Uterus (tissue), 2 donors: ENCODE data around the gene KCNE1.

Experiments
- POLR2A ChIP-seq, 2 donors: fragments of 450-650 bp; IDR thresholded peaks; one replicate each; pipeline ENCODE4 v1.6.1; 2016; ENCODE audit warnings: antibody characterized with exemption in 2 of 2, mild to moderate bottlenecking in 1 of 2, moderate library complexity in 1 of 2
- TF ChIP-seq, protein P1 (sequence below), 4 experiments: fragments of 200-600 bp in 2 of 4; fragments of 450-650 bp in 2 of 4; sonication (generic) in 2 of 4; IDR thresholded peaks; one replicate each; pipeline ENCODE4 v1.5.1; 2016 to 2019; ENCODE audit warnings: antibody characterized with exemption in 4 of 4, mild to moderate bottlenecking in 2 of 4, moderate library complexity in 1 of 4

DNA sequence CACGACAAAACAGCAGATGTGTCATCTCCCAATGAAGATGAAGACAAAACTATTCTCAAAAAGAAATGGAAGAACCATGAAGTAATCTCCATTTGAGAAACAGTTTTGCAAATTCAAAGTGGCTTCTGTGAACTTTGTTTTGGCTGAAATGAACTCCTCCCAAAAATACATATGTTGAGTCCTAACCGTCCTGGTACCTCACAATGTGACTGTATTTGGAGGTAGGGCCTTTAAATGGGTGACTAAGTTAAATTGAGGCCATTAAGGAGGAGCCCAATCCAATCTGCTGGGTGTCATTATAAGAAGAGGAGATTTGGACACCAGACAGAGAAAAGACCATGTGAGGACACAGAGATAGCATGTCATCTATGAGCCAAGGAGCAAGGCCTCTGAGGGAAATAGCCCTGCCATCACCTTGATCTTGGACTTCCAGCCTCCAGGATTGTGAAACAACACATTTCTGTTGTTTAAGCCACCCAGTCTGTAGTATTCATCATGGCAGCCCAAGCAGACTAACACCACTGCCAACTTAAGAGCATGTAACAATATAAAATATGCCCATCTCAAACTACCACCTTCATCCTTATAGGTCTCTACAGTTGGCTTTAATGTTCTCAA lies 38.3 kb upstream of the KCNE1 start:
- TF ChIP-seq, protein P1, sequence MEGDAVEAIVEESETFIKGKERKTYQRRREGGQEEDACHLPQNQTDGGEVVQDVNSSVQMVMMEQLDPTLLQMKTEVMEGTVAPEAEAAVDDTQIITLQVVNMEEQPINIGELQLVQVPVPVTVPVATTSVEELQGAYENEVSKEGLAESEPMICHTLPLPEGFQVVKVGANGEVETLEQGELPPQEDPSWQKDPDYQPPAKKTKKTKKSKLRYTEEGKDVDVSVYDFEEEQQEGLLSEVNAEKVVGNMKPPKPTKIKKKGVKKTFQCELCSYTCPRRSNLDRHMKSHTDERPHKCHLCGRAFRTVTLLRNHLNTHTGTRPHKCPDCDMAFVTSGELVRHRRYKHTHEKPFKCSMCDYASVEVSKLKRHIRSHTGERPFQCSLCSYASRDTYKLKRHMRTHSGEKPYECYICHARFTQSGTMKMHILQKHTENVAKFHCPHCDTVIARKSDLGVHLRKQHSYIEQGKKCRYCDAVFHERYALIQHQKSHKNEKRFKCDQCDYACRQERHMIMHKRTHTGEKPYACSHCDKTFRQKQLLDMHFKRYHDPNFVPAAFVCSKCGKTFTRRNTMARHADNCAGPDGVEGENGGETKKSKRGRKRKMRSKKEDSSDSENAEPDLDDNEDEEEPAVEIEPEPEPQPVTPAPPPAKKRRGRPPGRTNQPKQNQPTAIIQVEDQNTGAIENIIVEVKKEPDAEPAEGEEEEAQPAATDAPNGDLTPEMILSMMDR (IDR thresholded peaks at IDR 0.05), result no peak
- TF ChIP-seq POLR2A (IDR thresholded peaks at IDR 0.05), result no peak
